ENCODE measurements around the gene AKR1C1. TPM values are rescaled to one million over a fixed set of nuclear protein-coding genes. Genes with fewer than 3 reads are reported as not detected.
"Not testable (repeated sequence)": the region's sequence is repeated elsewhere in the genome, so short reads cannot be mapped to it uniquely, and the experiment has no call there.

The AKR1C1 gene
- total and polyA plus RNA-seq, 9 of the 15 experiments (the other 6 are each of a cell fraction or from before 2014, with no cell fraction given) = 43.5 to 180 (median 82.4) TPM

- H3K27ac ChIP-seq (ENCODE audit: extremely low read depth, low read depth, low read length); H3K9ac ChIP-seq (ENCODE audit: insufficient read depth in 1 of 2, low read depth in 2 of 2, low read length in 2 of 2); H2AFZ ChIP-seq (ENCODE audit: low read depth, low read length); H3K36me3 ChIP-seq (ENCODE audit: control insufficient read depth, insufficient read depth, low read length); H3K4me3 ChIP-seq; BruUV-seq (replicated peaks); H3K9me1 ChIP-seq (ENCODE audit: control insufficient read depth, insufficient read depth, low read length); CTCF ChIA-PET (ENCODE audit: low intra/inter-chr PET ratio); POLR2A ChIA-PET; H4K20me1 ChIP-seq (replicated peaks; ENCODE audit: control insufficient read depth, insufficient read depth, low read length); ATAC-seq; DNase-seq (ENCODE audit: extremely low read depth in 1 of 4, low spot score in 3 of 4); H3K27me3 ChIP-seq (ENCODE audit: control insufficient read depth in 2 of 2, insufficient read depth in 2 of 2, low read length in 2 of 2); H3K79me2 ChIP-seq (ENCODE audit: control insufficient read depth, insufficient read depth, low read length); H3K4me2 ChIP-seq (ENCODE audit: insufficient read depth, low read length); H3K9me3 ChIP-seq (replicated peaks; ENCODE audit: control insufficient read depth, insufficient read depth, low read depth, low read length); FAIRE-seq: not testable (repeated sequence)
- in situ Hi-C loops (cut with MboI) = loop anchor here (5.0 kb wide), 1 partner anchor 79 kb away; no protein-coding TSS in a partner anchor
- peaks cover 0 to 27% of the 10 kb centered on the region in 2 experiments; a peak in 4 of 5 replicates for H3K4me1 ChIP-seq (replicated peaks in 1 of 2; ENCODE audit: control insufficient read depth in 2 of 2, insufficient read depth in 2 of 2, low read length in 2 of 2)
- intact Hi-C loops (cut with micrococcal nuclease) = loop anchor here (1.0 kb wide), 1 partner anchor 94 kb away; no protein-coding TSS in a partner anchor
These were observed 19.8 kb upstream of the AKR1C1 start for GRCh38 chr10:4943416-4943815.

DNA sequence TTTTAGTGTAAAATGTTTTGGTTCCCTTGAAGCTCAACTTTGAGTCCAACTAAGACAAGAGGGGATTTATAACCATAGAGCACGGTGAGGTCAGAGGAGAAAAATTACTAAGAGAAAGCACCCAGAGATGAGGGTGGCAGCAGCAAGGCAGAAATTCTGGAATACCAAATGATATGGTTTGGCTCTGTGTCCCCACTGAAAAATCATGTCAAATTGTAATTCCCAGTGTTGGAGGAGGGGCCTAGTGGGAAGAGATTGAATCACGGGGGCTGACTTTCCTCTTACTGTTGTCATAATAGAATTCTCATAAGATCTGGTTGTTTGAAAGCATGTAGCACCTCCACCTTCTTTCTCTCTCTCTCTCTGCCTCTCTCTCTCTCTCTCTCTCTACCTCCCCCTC lies 19.4 kb upstream of the AKR1C1 start:
- Histone ChIP-seq H3K4me1 (replicated peaks in 1 of 2; ENCODE audit: control insufficient read depth in 2 of 2, insufficient read depth in 2 of 2, low read length in 2 of 2) (peaks cover 0 to 27% of the 10 kb centered on the region in 2 experiments; a peak in 4 of 5 replicates), H3K36me3 (ENCODE audit: control insufficient read depth, insufficient read depth, low read length) (no peaks in the 10 kb centered on the region; the same call in 2 of the 3 replicates), H4K20me1 (replicated peaks; ENCODE audit: control insufficient read depth, insufficient read depth, low read length) (no peaks in the 10 kb centered on the region), H3K27me3 (ENCODE audit: control insufficient read depth in 2 of 2, insufficient read depth in 2 of 2, low read length in 2 of 2) (no peaks in the 10 kb centered on the region), H3K9ac (ENCODE audit: insufficient read depth in 1 of 2, low read depth in 2 of 2, low read length in 2 of 2) (no peak overlapping the region), H3K79me2 (ENCODE audit: control insufficient read depth, insufficient read depth, low read length) (no peaks in the 10 kb centered on the region), H3K4me2 (ENCODE audit: insufficient read depth, low read length) (no peak overlapping the region), H2AFZ (ENCODE audit: low read depth, low read length) (no peak overlapping the region), H3K9me1 (ENCODE audit: control insufficient read depth, insufficient read depth, low read length) (no peaks in the 10 kb centered on the region), H3K27ac (ENCODE audit: extremely low read depth, low read depth, low read length) (no peak overlapping the region), H3K4me3 (no peak overlapping the region), H3K9me3 (replicated peaks; ENCODE audit: control insufficient read depth, insufficient read depth, low read depth, low read length) (no peaks in the 10 kb centered on the region; the same call in 1 of the 2 replicates)
- in situ Hi-C loops (cut with MboI) = loop anchor here (5.0 kb wide), 1 partner anchor 78 kb away; no protein-coding TSS in a partner anchor
- ChIA-PET CTCF (ENCODE audit: low intra/inter-chr PET ratio) (no interaction called here), POLR2A (no interaction called here)
- WGBS (ENCODE audit: insufficient coverage, low coverage, missing lambda C conversion rate) = 67% methylated on average over 2 of the region's 2 CpGs
- no TSS peak for BruUV-seq (replicated peaks)
- no peak for TF ChIP-seq HMGN3 (IDR thresholded peaks at IDR 0.05; ENCODE audit: borderline replicate concordance, extremely low read depth, insufficient read length, low read depth, low read length)
- TF ChIP-seq EHMT2 (IDR thresholded peaks at IDR 0.05) = no peak
- TF ChIP-seq ZNF232 (CRISPR knock-in tag; IDR thresholded peaks at IDR 0.05) = no peak
- TF ChIP-seq, protein P1, sequence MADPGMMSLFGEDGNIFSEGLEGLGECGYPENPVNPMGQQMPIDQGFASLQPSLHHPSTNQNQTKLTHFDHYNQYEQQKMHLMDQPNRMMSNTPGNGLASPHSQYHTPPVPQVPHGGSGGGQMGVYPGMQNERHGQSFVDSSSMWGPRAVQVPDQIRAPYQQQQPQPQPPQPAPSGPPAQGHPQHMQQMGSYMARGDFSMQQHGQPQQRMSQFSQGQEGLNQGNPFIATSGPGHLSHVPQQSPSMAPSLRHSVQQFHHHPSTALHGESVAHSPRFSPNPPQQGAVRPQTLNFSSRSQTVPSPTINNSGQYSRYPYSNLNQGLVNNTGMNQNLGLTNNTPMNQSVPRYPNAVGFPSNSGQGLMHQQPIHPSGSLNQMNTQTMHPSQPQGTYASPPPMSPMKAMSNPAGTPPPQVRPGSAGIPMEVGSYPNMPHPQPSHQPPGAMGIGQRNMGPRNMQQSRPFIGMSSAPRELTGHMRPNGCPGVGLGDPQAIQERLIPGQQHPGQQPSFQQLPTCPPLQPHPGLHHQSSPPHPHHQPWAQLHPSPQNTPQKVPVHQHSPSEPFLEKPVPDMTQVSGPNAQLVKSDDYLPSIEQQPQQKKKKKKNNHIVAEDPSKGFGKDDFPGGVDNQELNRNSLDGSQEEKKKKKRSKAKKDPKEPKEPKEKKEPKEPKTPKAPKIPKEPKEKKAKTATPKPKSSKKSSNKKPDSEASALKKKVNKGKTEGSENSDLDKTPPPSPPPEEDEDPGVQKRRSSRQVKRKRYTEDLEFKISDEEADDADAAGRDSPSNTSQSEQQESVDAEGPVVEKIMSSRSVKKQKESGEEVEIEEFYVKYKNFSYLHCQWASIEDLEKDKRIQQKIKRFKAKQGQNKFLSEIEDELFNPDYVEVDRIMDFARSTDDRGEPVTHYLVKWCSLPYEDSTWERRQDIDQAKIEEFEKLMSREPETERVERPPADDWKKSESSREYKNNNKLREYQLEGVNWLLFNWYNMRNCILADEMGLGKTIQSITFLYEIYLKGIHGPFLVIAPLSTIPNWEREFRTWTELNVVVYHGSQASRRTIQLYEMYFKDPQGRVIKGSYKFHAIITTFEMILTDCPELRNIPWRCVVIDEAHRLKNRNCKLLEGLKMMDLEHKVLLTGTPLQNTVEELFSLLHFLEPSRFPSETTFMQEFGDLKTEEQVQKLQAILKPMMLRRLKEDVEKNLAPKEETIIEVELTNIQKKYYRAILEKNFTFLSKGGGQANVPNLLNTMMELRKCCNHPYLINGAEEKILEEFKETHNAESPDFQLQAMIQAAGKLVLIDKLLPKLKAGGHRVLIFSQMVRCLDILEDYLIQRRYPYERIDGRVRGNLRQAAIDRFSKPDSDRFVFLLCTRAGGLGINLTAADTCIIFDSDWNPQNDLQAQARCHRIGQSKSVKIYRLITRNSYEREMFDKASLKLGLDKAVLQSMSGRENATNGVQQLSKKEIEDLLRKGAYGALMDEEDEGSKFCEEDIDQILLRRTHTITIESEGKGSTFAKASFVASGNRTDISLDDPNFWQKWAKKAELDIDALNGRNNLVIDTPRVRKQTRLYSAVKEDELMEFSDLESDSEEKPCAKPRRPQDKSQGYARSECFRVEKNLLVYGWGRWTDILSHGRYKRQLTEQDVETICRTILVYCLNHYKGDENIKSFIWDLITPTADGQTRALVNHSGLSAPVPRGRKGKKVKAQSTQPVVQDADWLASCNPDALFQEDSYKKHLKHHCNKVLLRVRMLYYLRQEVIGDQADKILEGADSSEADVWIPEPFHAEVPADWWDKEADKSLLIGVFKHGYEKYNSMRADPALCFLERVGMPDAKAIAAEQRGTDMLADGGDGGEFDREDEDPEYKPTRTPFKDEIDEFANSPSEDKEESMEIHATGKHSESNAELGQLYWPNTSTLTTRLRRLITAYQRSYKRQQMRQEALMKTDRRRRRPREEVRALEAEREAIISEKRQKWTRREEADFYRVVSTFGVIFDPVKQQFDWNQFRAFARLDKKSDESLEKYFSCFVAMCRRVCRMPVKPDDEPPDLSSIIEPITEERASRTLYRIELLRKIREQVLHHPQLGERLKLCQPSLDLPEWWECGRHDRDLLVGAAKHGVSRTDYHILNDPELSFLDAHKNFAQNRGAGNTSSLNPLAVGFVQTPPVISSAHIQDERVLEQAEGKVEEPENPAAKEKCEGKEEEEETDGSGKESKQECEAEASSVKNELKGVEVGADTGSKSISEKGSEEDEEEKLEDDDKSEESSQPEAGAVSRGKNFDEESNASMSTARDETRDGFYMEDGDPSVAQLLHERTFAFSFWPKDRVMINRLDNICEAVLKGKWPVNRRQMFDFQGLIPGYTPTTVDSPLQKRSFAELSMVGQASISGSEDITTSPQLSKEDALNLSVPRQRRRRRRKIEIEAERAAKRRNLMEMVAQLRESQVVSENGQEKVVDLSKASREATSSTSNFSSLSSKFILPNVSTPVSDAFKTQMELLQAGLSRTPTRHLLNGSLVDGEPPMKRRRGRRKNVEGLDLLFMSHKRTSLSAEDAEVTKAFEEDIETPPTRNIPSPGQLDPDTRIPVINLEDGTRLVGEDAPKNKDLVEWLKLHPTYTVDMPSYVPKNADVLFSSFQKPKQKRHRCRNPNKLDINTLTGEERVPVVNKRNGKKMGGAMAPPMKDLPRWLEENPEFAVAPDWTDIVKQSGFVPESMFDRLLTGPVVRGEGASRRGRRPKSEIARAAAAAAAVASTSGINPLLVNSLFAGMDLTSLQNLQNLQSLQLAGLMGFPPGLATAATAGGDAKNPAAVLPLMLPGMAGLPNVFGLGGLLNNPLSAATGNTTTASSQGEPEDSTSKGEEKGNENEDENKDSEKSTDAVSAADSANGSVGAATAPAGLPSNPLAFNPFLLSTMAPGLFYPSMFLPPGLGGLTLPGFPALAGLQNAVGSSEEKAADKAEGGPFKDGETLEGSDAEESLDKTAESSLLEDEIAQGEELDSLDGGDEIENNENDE (IDR thresholded peaks at IDR 0.05; ENCODE audit: low read depth, low read length) = no peak
- FAIRE-seq (no peak), DNase-seq (ENCODE audit: extremely low read depth in 1 of 4, low spot score in 3 of 4) (no peak), ATAC-seq (no peak)
- intact Hi-C loops (cut with micrococcal nuclease) = loop anchor here (1.0 kb wide), 1 partner anchor 95 kb away; no protein-coding TSS in a partner anchor
